Non-pigmented ciliary epithelial cell (primary cell): ENCODE measurements around the gene RNU1-3.
"Not testable (repeated sequence)": the region's sequence is repeated elsewhere in the genome, so short reads cannot be mapped to it uniquely, and the experiment has no call there.

Experiments used
- DNase-seq: peaks from one replicate; pipeline ENCODE4 v3.0.0-alpha.2; 2010; ENCODE audit warnings: low read depth

The RNU1-3 gene

GRCh38 chr1:16636551-16637195, 30.1 kb downstream of the RNU1-3 start:
- not testable (repeated sequence) for DNase-seq

DNA sequence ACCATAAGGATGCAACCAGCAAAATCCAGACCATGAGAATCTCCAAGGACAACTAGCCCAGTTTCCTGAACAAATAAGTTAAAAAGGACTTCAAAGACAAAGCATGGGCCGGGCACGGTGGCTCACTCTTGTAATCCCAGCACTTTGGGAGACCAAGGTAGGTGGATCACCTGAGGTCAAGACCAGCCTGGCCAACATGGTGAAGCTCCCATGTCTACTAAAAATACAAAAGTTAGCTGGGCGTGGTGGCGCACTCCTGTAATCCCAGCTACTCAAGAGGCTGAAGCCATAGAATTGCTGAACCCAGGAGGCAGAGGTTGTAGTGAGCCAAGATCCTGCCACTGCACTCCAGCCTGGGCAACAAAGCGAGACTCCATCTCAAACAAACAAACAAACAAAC, 30.8 kb downstream of the RNU1-3 start:
- not testable (repeated sequence) for DNase-seq

- not testable (repeated sequence) for DNase-seq
Measured at GRCh38 chr1:16633540-16634282, 33.0 kb downstream of the RNU1-3 start.

DNA sequence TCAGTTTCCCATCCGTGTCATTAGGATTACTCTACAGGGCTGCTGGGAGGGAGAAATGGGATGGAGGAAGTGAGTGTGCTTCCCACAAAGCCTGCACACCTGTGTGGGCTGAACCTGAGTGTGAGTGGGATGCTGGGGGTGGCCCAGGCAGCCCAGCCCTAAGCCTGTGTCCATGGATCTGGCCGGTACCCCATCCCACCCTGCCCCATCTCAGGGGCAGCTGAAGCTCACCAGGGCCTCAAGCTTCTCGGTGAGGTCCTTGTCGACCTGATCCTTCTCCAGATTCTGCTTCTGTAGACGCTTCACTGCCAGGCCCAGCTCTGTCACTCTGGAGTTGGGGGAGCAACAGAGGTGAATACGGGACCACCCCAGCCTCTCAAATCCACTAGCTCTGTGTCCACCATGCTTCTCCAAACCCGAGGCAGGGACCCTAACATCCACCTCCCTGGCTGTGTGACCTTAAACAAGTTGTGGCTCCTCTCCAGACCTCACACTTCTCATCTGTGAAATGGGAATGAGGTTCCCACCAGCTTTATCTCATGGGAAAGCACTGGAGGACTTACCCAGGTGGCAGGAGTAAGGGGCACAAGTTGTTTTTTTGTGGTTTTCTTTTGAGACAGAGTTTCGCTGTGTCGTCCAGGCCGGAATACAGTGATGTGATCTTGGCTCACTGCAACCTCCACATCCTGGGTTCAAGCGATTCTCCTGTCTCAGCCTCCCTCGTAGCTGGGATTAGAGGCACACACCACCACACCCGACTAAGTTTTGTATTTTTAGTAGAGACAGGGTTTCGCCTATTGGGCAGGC, 34.5 kb downstream of the RNU1-3 start:
- DNase-seq: not testable (repeated sequence)

GRCh38 chr1:16631248-16632043, 35.3 kb downstream of the RNU1-3 start:
- no peak for DNase-seq

GRCh38 chr1:16630661-16631247, 36.0 kb downstream of the RNU1-3 start:
- DNase-seq: no peak

DNA sequence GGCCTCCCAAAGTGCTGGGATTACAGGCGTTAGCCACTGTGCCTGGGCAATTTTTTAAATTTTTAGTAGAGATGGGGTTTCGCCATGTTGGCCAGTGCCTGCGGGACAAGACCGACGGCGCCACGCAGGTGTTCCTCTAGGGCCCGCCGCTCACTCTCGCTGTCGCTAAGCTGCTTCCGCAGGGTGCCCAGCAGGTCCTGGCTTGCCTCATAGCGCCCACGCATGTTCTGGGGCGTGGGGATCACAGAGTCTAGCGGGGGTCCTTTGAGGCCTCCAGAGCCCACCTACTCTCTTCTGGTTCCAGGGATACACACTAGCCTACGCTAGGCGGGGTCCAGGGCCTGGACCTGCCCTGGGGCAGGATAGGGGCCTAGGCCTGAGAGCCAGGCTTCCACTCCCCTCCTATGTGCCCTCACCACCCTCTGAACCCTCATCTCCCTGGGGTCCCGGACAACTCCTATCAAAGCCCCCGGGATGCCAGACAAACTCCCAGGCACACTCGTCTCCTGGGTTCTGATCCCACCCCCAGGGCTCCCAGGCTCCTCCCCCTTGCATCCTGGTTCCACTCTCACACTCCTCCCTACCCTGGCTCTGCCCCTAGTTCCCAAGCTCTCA, 36.7 kb downstream of the RNU1-3 start:
- DNase-seq: not testable (repeated sequence)

DNA sequence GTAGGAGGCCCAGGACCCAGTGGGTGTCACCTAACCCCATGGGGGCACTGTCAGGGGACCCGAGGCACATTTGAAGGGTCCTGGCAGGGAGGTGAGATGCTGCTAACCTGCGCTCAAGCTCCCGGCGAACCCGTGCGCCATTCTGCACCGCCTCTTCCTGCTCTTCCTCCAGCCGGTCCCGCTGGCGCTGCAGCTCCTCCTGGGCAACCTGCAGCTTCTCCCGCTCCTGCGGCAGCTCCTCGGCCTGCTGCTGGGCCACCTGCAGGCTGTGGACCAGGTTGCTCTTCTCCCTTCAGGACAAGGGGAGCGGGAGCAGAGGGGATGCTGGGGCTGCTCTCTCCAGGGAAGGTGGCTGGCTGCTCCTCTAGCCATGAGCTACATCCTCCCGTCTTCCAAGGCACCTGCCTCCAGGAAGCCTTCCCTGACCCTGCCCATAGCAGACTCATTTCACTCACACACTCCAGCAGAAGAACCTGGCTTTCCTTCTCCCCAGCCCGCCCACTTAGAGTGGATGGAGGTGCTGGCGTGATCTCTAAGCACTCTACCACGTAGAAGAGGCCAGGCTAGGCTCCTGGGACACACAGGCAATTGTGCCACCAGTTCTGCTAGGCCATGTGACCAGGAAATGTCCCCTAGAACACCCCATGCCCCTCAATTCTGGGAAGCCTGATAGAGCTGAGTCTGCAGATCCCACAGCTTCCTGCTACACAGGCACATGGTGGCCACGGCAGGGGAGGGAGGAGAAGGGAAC, 38.2 kb downstream of the RNU1-3 start:
- DNase-seq: no peak

DNA sequence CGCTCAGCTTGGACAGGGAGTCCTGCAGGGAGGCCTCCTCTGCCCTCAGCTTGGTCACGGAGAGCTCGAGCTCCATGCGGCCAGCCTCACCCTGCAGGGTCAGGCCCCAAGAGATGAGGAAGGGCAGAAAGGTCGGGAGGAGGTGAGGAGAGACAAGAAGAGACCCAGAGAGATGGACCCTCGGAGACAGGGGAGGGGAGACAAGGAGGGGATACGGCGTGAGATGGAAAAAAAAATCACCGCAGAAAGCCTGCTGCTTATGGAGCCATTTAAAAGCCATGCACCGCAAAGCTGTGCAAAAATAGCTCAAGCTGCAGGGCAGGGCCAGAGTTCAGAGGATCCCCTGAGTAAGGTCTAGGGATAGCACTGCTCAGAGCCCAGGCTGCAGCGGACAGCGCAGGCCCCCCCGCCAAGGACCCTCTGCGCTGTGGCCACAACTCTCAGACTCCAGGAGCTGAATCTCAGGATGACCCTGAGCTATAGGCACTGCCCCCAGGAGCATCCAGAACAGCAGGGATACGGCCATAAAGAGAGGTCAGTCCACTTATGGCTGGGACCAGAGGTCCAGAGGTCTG, 40.3 kb downstream of the RNU1-3 start:
- DNase-seq: not testable (repeated sequence)

GRCh38 chr1:16625497-16626408, 41.0 kb downstream of the RNU1-3 start:
- DNase-seq: no peak

DNA sequence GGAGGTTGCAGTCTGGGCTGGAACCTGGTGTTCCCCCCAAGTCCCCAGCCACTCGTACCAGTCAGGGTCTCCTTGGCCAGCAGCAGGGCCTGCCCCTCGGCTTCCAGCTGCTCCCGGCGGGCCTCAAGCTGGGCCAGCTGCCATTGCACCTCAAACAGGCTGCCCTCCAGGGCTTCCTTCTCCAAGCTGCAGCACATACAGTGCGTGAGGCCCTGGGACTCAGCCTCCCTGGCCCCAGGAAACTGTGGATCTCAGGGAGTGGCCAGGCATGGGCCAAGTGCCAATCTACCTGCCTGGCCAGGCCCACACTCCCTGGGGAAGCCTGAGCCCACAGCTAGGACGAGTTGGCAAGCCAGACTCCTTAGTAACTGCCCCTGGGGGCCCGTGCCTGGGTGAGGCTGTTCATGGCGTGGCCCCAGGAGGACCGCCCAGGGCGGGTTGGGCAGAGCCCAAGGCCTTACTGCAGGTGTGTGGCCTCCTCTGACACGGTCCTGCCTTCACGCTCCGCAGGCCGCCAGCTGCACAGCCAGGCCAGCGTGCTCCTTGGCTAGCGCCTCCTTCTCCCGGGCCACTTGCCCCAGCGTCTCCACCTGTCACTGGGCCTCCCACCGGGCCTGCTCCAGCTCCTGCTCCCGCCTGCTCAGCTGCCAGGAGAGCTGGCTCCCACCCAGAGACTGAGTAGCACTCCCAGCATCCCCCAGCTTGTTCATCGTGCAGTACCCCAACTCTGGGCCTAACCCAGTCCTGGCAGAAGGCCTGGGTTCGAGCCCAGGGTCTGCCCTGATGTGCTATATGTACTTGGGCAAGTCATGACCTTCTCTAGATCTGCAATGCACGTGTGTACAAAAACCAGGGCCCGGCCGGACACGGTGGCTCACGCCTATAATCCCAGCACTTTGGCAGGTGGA, 42.7 kb downstream of the RNU1-3 start:
- DNase-seq: not testable (repeated sequence)

DNA sequence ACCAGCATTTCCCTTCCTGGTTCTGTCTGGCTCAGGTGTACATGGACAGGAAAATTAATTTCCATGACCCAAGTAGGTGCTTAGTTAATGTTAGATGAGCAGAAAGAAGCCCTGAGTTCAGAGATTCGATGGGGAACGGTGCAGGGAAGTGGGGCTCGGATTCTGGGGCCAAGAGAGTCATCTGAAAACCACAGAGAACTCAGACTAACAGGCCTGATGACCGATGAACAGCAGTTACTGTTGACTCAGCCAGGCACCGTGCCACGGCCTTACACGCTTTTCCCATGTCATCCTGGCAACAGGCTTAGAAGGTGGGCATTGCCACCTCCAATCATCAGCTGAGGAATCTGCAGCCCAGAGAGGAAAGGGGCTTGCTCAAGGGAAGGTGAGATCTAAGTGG, 43.4 kb downstream of the RNU1-3 start:
- not testable (repeated sequence) for DNase-seq

GRCh38 chr1:16621681-16622315, 45.0 kb downstream of the RNU1-3 start:
- not testable (repeated sequence) for DNase-seq

DNA sequence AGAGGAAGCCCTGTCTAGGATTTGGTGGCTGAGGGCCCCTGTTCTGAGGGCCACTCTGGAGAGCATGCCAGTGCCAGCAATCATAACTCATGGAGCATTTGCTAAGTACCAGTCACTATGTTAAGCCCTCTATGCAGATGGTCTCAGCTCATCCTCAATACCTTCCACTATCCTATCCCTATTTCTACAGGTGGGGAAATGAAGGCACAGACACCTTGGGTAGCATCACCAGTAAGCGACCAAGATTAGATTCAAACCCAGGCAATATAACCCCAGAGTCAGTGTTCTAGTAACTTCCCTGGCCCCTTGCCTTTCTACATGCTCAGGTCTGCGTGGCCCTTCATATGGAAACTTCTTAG, 45.5 kb downstream of the RNU1-3 start:
- DNase-seq: no peak

GRCh38 chr1:16619803-16620501, 46.8 kb downstream of the RNU1-3 start:
- not testable (repeated sequence) for DNase-seq

DNA sequence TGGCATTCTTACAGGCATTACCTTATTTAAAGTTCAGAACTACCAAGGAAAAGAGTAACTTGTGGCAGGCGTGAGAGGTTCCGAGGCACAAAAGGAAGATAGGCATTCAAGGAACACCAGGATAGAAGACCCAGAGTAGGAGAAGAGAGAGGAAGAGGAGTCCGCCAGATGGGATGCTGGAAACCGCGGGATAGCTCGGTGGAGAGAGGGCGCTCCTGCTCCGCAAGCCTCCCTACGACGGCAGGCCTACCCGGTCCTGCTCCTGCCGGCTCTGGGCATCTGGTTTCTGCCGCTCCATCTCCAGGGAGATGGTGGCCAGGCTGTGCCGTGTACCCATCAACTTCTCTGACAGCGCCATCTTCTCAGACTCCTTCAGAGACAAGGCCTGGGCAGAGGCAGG, 48.0 kb downstream of the RNU1-3 start:
- DNase-seq: no peak
